ENCODE data around the gene FAM174B. TPM values are rescaled to one million over a fixed set of nuclear protein-coding genes. Genes with fewer than 3 reads are reported as not detected.

The FAM174B gene
- total RNA-seq, 2 donors from 2014 or later: 6.1 to 10.0 TPM

GRCh38 chr15:92580933-92581445 lies 74.6 kb downstream of the FAM174B start:
- Histone ChIP-seq H3K36me3 (no peaks in the 10 kb centered on the region), H3K27ac (no peak overlapping the region), H3K4me1 (ENCODE audit: control insufficient read depth in 1 of 2, low read depth in 2 of 2) (no peaks in the 10 kb centered on the region), H3K4me3 (no peak overlapping the region), H3K27me3 (replicated peaks; ENCODE audit: insufficient read depth) (no peaks in the 10 kb centered on the region), H3K9me3 (no peaks in the 10 kb centered on the region)
- no peak for DNase-seq (ENCODE audit: low spot score)
- ATAC-seq (ENCODE audit: insufficient number of reproducible peaks, low FRiP score, low read depth): no peak
- no peak for TF ChIP-seq CTCF (IDR thresholded peaks at IDR 0.05)

- no peak for DNase-seq (ENCODE audit: low spot score)
- TF ChIP-seq CTCF (IDR thresholded peaks at IDR 0.05): no peak
- no peak for ATAC-seq (ENCODE audit: insufficient number of reproducible peaks, low FRiP score, low read depth)
These were observed 75.1 kb downstream of the FAM174B start for GRCh38 chr15:92580521-92580920.

DNA sequence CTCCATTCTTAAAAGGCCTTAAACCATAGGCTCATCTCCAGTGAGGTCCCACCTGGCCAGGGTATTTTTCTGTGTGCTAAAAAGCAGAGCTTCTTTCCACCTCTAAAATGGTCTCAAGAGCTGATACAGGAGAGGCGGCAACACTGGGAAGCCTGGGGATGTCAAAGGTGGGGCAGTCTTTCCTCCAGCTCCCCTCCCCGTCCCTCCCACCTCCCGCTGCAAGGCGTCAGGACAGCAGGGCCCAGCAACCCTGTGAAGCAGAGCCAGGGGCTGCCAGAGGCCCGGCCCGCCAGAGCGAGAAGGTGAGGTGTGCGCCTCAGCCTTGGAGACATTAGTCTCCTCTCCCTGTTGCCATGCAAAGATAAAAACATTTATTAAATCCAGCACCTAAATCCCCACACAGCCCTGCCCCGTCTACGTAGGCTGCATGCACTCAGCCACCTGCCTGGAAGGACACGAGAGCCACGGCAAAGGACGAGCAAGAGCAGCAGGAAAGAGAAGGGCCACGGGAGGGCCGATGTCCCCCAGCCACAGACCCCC lies 75.6 kb downstream of the FAM174B start:
- DNase-seq (ENCODE audit: low spot score): no peak
- no peaks in the 10 kb centered on the region for H3K4me1 ChIP-seq (ENCODE audit: control insufficient read depth in 1 of 2, low read depth in 2 of 2)
- TF ChIP-seq CTCF (IDR thresholded peaks at IDR 0.05): no peak
- H3K36me3 ChIP-seq: no peaks in the 10 kb centered on the region
- H3K27me3 ChIP-seq (replicated peaks; ENCODE audit: insufficient read depth): no peaks in the 10 kb centered on the region
- ATAC-seq (ENCODE audit: insufficient number of reproducible peaks, low FRiP score, low read depth): no peak
- H3K4me3 ChIP-seq: no peak overlapping the region
- H3K9me3 ChIP-seq: no peaks in the 10 kb centered on the region
- H3K27ac ChIP-seq: no peak overlapping the region

More at GRCh38 chr15:92580521-92580920, 75.1 kb downstream of the FAM174B start:
- Histone ChIP-seq H3K4me1 (ENCODE audit: control insufficient read depth in 1 of 2, low read depth in 2 of 2) (no peaks in the 10 kb centered on the region), H3K4me3 (no peak overlapping the region), H3K9me3 (no peaks in the 10 kb centered on the region), H3K36me3 (no peaks in the 10 kb centered on the region), H3K27me3 (replicated peaks; ENCODE audit: insufficient read depth) (no peaks in the 10 kb centered on the region), H3K27ac (no peak overlapping the region)

GRCh38 chr15:92579486-92579885 lies 76.1 kb downstream of the FAM174B start:
- ATAC-seq (ENCODE audit: insufficient number of reproducible peaks, low FRiP score, low read depth) (no peak), DNase-seq (ENCODE audit: low spot score) (no peak)
- no peaks in the 10 kb centered on the region for H3K4me1 ChIP-seq (ENCODE audit: control insufficient read depth in 1 of 2, low read depth in 2 of 2)
- no peak for TF ChIP-seq CTCF (IDR thresholded peaks at IDR 0.05)
- no peak overlapping the region for H3K27ac ChIP-seq
- H3K9me3 ChIP-seq: no peaks in the 10 kb centered on the region
- no peak overlapping the region for H3K4me3 ChIP-seq
- no peaks in the 10 kb centered on the region for H3K36me3 ChIP-seq
- no peaks in the 10 kb centered on the region for H3K27me3 ChIP-seq (replicated peaks; ENCODE audit: insufficient read depth)

DNA sequence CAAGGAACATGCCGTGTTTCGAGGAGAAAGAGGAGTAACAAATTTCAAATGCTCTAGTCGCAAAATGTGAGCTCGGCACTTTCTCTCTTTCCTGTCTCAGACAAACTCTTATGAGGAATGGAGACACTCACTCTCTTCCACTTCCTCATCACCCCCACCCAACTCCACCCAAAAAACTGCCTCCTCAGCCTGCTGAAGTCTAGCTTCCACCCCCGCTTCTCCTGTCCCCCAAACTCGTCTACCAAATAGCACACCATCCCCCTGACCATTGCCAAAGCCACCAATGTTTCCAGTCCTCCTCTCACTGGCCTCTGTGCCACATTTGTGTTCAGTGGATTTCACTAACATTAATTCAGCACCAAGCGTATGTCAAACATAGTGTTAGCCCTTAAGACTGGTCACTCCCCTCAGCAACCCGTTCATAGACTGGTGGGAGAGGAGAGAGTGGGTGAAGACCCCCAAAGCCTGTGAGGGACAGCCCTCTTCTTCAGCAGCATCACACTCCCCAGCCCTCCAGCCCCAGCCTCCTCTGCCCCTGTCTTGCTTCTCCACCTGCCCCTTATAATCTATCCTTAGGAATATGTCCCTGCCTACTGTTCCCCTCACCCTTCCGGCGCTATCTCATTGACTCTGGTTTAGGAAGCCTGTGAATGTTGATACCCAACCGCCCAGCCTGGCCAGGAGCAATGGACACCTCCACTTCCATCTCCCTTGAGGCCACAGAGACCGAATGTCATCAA lies 77.3 kb downstream of the FAM174B start:
- H3K9me3 ChIP-seq: no peaks in the 10 kb centered on the region
- H3K27ac ChIP-seq: no peak overlapping the region
- TF ChIP-seq CTCF (IDR thresholded peaks at IDR 0.05): no peak
- ATAC-seq (ENCODE audit: insufficient number of reproducible peaks, low FRiP score, low read depth) (no peak), DNase-seq (ENCODE audit: low spot score) (no peak)
- no peaks in the 10 kb centered on the region for H3K36me3 ChIP-seq
- no peak overlapping the region for H3K4me3 ChIP-seq
- H3K27me3 ChIP-seq (replicated peaks; ENCODE audit: insufficient read depth): no peaks in the 10 kb centered on the region
- no peaks in the 10 kb centered on the region for H3K4me1 ChIP-seq (ENCODE audit: control insufficient read depth in 1 of 2, low read depth in 2 of 2)

Data from thoracic aorta (tissue), 2 donors.